ENCODE results near the gene RALGPS1. TPM values are rescaled to one million over a fixed set of nuclear protein-coding genes. Genes with fewer than 3 reads are reported as not detected.

RALGPS1 gene
- total RNA-seq, 2 donors from 2014 or later: 1.4 to 13.8 TPM

GRCh38 chr9:127224883-127225739, 310.5 kb downstream of the RALGPS1 start:
- Mint-ChIP-seq H3K27ac (peak overlapping the region in 1 of 2 donors; percentile 16), H3K36me3 (no peaks in the 10 kb centered on the region), H3K9me3 (no peaks in the 10 kb centered on the region)
- DNase-seq (ENCODE audit: low spot score in 2 of 2) (peak; percentile 87 to 91), ATAC-seq (peak; percentile 83 to 86)

- no peaks in the 10 kb centered on the region for H3K9me3 Mint-ChIP-seq
- ATAC-seq (no peak), DNase-seq (ENCODE audit: low spot score in 2 of 2) (no peak)
- H3K27ac Mint-ChIP-seq: peak overlapping the region in 1 of 2 donors; percentile 92
- H3K36me3 Mint-ChIP-seq: no peaks in the 10 kb centered on the region
Measured at GRCh38 chr9:127225801-127226625, 311.4 kb downstream of the RALGPS1 start.

GRCh38 chr9:127229691-127230417, 315.3 kb downstream of the RALGPS1 start:
- Mint-ChIP-seq H3K36me3 (no peaks in the 10 kb centered on the region), H3K27ac (no peak overlapping the region), H3K9me3 (no peaks in the 10 kb centered on the region)
- ATAC-seq (no peak), DNase-seq (ENCODE audit: low spot score in 2 of 2) (no peak)

GRCh38 chr9:127231666-127232065, 317.1 kb downstream of the RALGPS1 start:
- Mint-ChIP-seq H3K9me3 (no peaks in the 10 kb centered on the region), H3K27ac (no peak overlapping the region), H3K36me3 (no peaks in the 10 kb centered on the region)
- ATAC-seq: no peak
- no peak for DNase-seq (ENCODE audit: low spot score in 2 of 2)

GRCh38 chr9:127232833-127233549, 318.4 kb downstream of the RALGPS1 start:
- no peaks in the 10 kb centered on the region for H3K9me3 Mint-ChIP-seq
- no peaks in the 10 kb centered on the region for H3K36me3 Mint-ChIP-seq
- H3K27ac Mint-ChIP-seq: no peak overlapping the region
- DNase-seq (ENCODE audit: low spot score in 2 of 2) (no peak), ATAC-seq (no peak)

- Mint-ChIP-seq H3K36me3 (no peaks in the 10 kb centered on the region), H3K9me3 (no peaks in the 10 kb centered on the region), H3K27ac (no peak overlapping the region)
- ATAC-seq: no peak
- DNase-seq (ENCODE audit: low spot score in 2 of 2): no peak
Measured at GRCh38 chr9:127233550-127233949, 319.0 kb downstream of the RALGPS1 start.

GRCh38 chr9:127233989-127234388, 319.4 kb downstream of the RALGPS1 start:
- H3K27ac Mint-ChIP-seq: no peak overlapping the region
- no peaks in the 10 kb centered on the region for H3K9me3 Mint-ChIP-seq
- no peak for ATAC-seq
- no peak for DNase-seq (ENCODE audit: low spot score in 2 of 2)
- H3K36me3 Mint-ChIP-seq: no peaks in the 10 kb centered on the region

GRCh38 chr9:127237801-127238200, 323.2 kb downstream of the RALGPS1 start:
- Mint-ChIP-seq H3K27ac (no peak overlapping the region), H3K9me3 (no peaks in the 10 kb centered on the region), H3K36me3 (no peaks in the 10 kb centered on the region)
- ATAC-seq: no peak
- DNase-seq (ENCODE audit: low spot score in 2 of 2): no peak

GRCh38 chr9:127241354-127241753, 326.8 kb downstream of the RALGPS1 start:
- no peak for DNase-seq (ENCODE audit: low spot score in 2 of 2)
- H3K9me3 Mint-ChIP-seq: no peaks in the 10 kb centered on the region

GRCh38 chr9:127244609-127245601, 330.3 kb downstream of the RALGPS1 start:
- H3K27ac Mint-ChIP-seq: peak overlapping the region; percentile 34 to 72
- H3K36me3 Mint-ChIP-seq: no peaks in the 10 kb centered on the region
- DNase-seq (ENCODE audit: low spot score in 2 of 2) (peak; percentile 91 to 94), ATAC-seq (peak; percentile 100)
- H3K9me3 Mint-ChIP-seq: no peaks in the 10 kb centered on the region

More at GRCh38 chr9:127241354-127241753, 326.8 kb downstream of the RALGPS1 start:
- no peak for ATAC-seq
- no peaks in the 10 kb centered on the region for H3K36me3 Mint-ChIP-seq
- H3K27ac Mint-ChIP-seq: no peak overlapping the region

- Mint-ChIP-seq H3K36me3 (no peaks in the 10 kb centered on the region), H3K9me3 (no peaks in the 10 kb centered on the region), H3K27ac (peak overlapping the region in 1 of 2 donors; percentile 72)
- DNase-seq (ENCODE audit: low spot score in 2 of 2) (no peak), ATAC-seq (no peak)
Measured at GRCh38 chr9:127245637-127246164, 331.1 kb downstream of the RALGPS1 start.

- H3K27ac Mint-ChIP-seq: no peak overlapping the region
- DNase-seq (ENCODE audit: low spot score in 2 of 2): no peak
- H3K9me3 Mint-ChIP-seq: no peaks in the 10 kb centered on the region
- H3K36me3 Mint-ChIP-seq: no peaks in the 10 kb centered on the region
- ATAC-seq: no peak
Measured at GRCh38 chr9:127248241-127248640, 333.7 kb downstream of the RALGPS1 start.

GRCh38 chr9:127249877-127250276, 335.3 kb downstream of the RALGPS1 start:
- H3K27ac Mint-ChIP-seq: no peak overlapping the region
- no peaks in the 10 kb centered on the region for H3K9me3 Mint-ChIP-seq
- ATAC-seq (no peak), DNase-seq (ENCODE audit: low spot score in 2 of 2) (no peak)
- H3K36me3 Mint-ChIP-seq: no peaks in the 10 kb centered on the region

GRCh38 chr9:127250896-127251391, 336.4 kb downstream of the RALGPS1 start:
- H3K27ac Mint-ChIP-seq: no peak overlapping the region

More at GRCh38 chr9:127250896-127251391, 336.4 kb downstream of the RALGPS1 start:
- no peak for DNase-seq (ENCODE audit: low spot score in 2 of 2)
- no peak for ATAC-seq
- H3K36me3 Mint-ChIP-seq: no peaks in the 10 kb centered on the region
- no peaks in the 10 kb centered on the region for H3K9me3 Mint-ChIP-seq
